IMR-90 (cell line): ENCODE results near the gene POLR3B. TPM values are rescaled to one million over a fixed set of nuclear protein-coding genes. Genes with fewer than 3 reads are reported as not detected.
"Not testable (repeated sequence)": the region's sequence is repeated elsewhere in the genome, so short reads cannot be mapped to it uniquely, and the experiment has no call there.

Source experiments
- ATAC-seq: fragments of 200-7000 bp; cut with Tn5 transposase; 2 replicates; pipeline ENCODE4 v1.9.1; 2020; ENCODE audit warnings: low read depth, mild to moderate bottlenecking, moderate library complexity
- BruUV-seq: library from RNA; stranded (reverse); fragments of 400-500 nt; replicated peaks from 2 replicates; lab custom pipeline; 2021; lab: Mats Ljungman, UMichigan
- CTCF ChIA-PET: fragments of 300-600 bp; formaldehyde crosslinking; extraction: SDS; loops from one replicate; lab custom pipeline; 2021; ENCODE audit warnings: antibody characterized with exemption; lab: Yijun Ruan, JAX
- POLR2A ChIA-PET: fragments of 300-600 bp; sonication (Branson Sonifier 250); formaldehyde crosslinking; loops from one replicate; lab custom pipeline; 2022; ENCODE audit warnings: antibody characterized with exemption; ENCODE audit not compliant: unreplicated experiment; lab: Charles Lee
- DNase-seq: peaks from one replicate; pipeline ENCODE4 v3.0.0; 2013
- H2AFZ ChIP-seq: replicated peaks from 2 replicates; pipeline ENCODE3; 2013; ENCODE audit warnings: low read length, mild to moderate bottlenecking; ENCODE audit not compliant: poor library complexity
- H2AK5ac ChIP-seq: 2 replicates; pipeline ENCODE4 v1.6.1; 2013; ENCODE audit warnings: low read depth, low read length, inconsistent platforms
- H2AK9ac ChIP-seq: replicated peaks from 2 replicates; pipeline ENCODE3; 2013; ENCODE audit warnings: mild to moderate bottlenecking, low read depth, low read length, moderate library complexity; ENCODE audit not compliant: poor library complexity
- H2BK120ac ChIP-seq: 2 replicates; pipeline ENCODE4 v1.6.1; 2013; ENCODE audit warnings: low read depth, low read length, inconsistent platforms
- H2BK15ac ChIP-seq: 3 replicates; pipeline ENCODE4 v1.6.1; 2013; ENCODE audit warnings: low read depth, low read length, inconsistent platforms
- H2BK20ac ChIP-seq: 2 replicates; pipeline ENCODE4 v1.6.1; 2013; ENCODE audit warnings: low read depth, mild to moderate bottlenecking, inconsistent platforms, low read length, moderate library complexity
- H2BK5ac ChIP-seq: 2 replicates; pipeline ENCODE4 v1.6.1; 2013; ENCODE audit warnings: mild to moderate bottlenecking, low read depth, low read length, inconsistent platforms; ENCODE audit not compliant: poor library complexity, severe bottlenecking
- H3K14ac ChIP-seq: replicated peaks from 2 replicates; pipeline ENCODE4 v1.6.1; 2013; ENCODE audit warnings: low read depth, low read length, inconsistent platforms
- H3K18ac ChIP-seq: 2 replicates; pipeline ENCODE4 v1.6.1; 2013; ENCODE audit warnings: low read depth, low read length, control low read depth
- H3K23ac ChIP-seq: 2 replicates; pipeline ENCODE4 v1.6.1; 2013; ENCODE audit warnings: low read depth, low read length, inconsistent platforms
- H3K27ac ChIP-seq: 2 replicates; pipeline ENCODE4 v1.5.1; 2013; ENCODE audit warnings: mild to moderate bottlenecking, control low read depth, low read length; ENCODE audit not compliant: insufficient read depth
- H3K27me3 ChIP-seq: 2 replicates; pipeline ENCODE4 v1.6.1; 2013; ENCODE audit warnings: low read length; ENCODE audit not compliant: control insufficient read depth, insufficient read depth
- H3K36me3 ChIP-seq: 2 replicates; pipeline ENCODE4 v1.6.1; 2013; ENCODE audit warnings: low read length, mixed read lengths; ENCODE audit not compliant: control insufficient read depth, insufficient read depth
- H3K4ac ChIP-seq: 2 replicates; pipeline ENCODE4 v1.6.1; 2013; ENCODE audit warnings: low read depth, low read length, inconsistent platforms
- H3K4me1 ChIP-seq: 2 replicates; pipeline ENCODE4 v1.6.1; 2013; ENCODE audit warnings: low read length, mixed read lengths; ENCODE audit not compliant: control insufficient read depth, insufficient read depth
- H3K4me2 ChIP-seq: 2 replicates; pipeline ENCODE4 v1.6.1; 2013; ENCODE audit warnings: low read depth, mild to moderate bottlenecking, control low read depth, low read length, moderate library complexity
- H3K4me3 ChIP-seq: 2 replicates; pipeline ENCODE4 v1.5.1; 2013; ENCODE audit warnings: low read depth, mild to moderate bottlenecking, control low read depth, low read length, moderate library complexity; ENCODE audit not compliant: insufficient read depth
- H3K56ac ChIP-seq: 2 replicates; pipeline ENCODE4 v1.6.1; 2013; ENCODE audit warnings: low read length, inconsistent platforms; ENCODE audit not compliant: insufficient read depth; ENCODE audit errors: extremely low read depth
- H3K79me1 ChIP-seq, 2 experiments: 2 replicates each; pipeline ENCODE4 v1.6.1; 2013; ENCODE audit warnings: low read length in 2 of 2, inconsistent platforms in 1 of 2, low read depth in 1 of 2
- H3K9ac ChIP-seq: 2 replicates; pipeline ENCODE4 v1.6.1; 2013; ENCODE audit warnings: low read depth, low read length, control low read depth
- H3K9me1 ChIP-seq: 2 replicates; pipeline ENCODE4 v1.6.1; 2013; ENCODE audit warnings: low read length, inconsistent platforms; ENCODE audit not compliant: insufficient read depth
- H3K9me3 ChIP-seq: 2 replicates; pipeline ENCODE4 v1.6.1; 2013; ENCODE audit warnings: low read length; ENCODE audit not compliant: control insufficient read depth, insufficient read depth
- H4K20me1 ChIP-seq: 2 replicates; pipeline ENCODE4 v1.6.1; 2013; ENCODE audit warnings: low read length, inconsistent platforms; ENCODE audit not compliant: insufficient read depth
- H4K5ac ChIP-seq: 2 replicates; pipeline ENCODE4 v1.6.1; 2013; ENCODE audit warnings: mild to moderate bottlenecking, low read depth, low read length, control low read depth
- H4K8ac ChIP-seq, 2 experiments: 2 replicates each; pipeline ENCODE4 v1.6.1; 2013; ENCODE audit warnings: low read depth in 2 of 2, low read length in 2 of 2, control low read depth in 1 of 2, inconsistent platforms in 1 of 2
- H4K91ac ChIP-seq: 2 replicates; pipeline ENCODE4 v1.6.1; 2013; ENCODE audit warnings: low read depth, low read length, inconsistent platforms; ENCODE audit not compliant: insufficient read depth
- WGBS, 2 experiments: methylation state at CpG; one replicate each; pipeline versions ENCODE4 v1.1.5 to v1.1.7; 2013; ENCODE audit warnings: missing lambda C conversion rate in 2 of 2; ENCODE audit not compliant: insufficient read length in 1 of 2; ENCODE audit errors: extremely low coverage in 2 of 2; 5-methylcytosine and 5-hydroxymethylcytosine counted together
- dilution Hi-C: fragments of 300-500 bp; cut with HindIII; formaldehyde crosslinking; loops from one replicate; pipeline ENCODE4 v1.14.3; 2018; ENCODE audit warnings: low sequenced_read_pairs; ENCODE audit not compliant: unreplicated experiment
- in situ Hi-C: fragments of 300-500 bp; cut with MboI; formaldehyde crosslinking; loops from 3 replicates; pipeline ENCODE4 v1.14.3; 2019; ENCODE audit warnings: low sequenced_read_pairs, inconsistent platforms, mixed read lengths
- intact Hi-C: fragments of 100-400 bp; cut with micrococcal nuclease; formaldehyde crosslinking; loops from 2 replicates; pipeline ENCODE4 v1.10.0; 2022
- polyA plus RNA-seq, 3 experiments: library from polyadenylated mRNA; depleted of rRNA; stranded (reverse); fragments of >200 nt; gene quantifications; 2 replicates each; pipeline ENCODE4 v1.2.3, GENCODE V29; 2012; ENCODE audit warnings: low replicate concordance in 1 of 3
- total RNA-seq: library from RNA; depleted of rRNA; stranded (reverse); fragments of >200 nt; gene quantifications from 2 replicates; pipeline ENCODE4 v1.2.3, GENCODE V29; 2012

POLR3B gene
- total and polyA plus RNA-seq, 2 of the 4 experiments (the other 2 are of a cell fraction), result 6.9 to 15.4 TPM

- POLR2A ChIA-PET, result not testable (repeated sequence)
These were observed 44.1 kb upstream of the POLR3B start for GRCh38 chr12:106313413-106313812.

More at GRCh38 chr12:106313413-106313812, 44.1 kb upstream of the POLR3B start:
- H3K9ac ChIP-seq, H2AFZ ChIP-seq, H3K27ac ChIP-seq, H3K4ac ChIP-seq, ATAC-seq, H3K18ac ChIP-seq, H4K5ac ChIP-seq, dilution Hi-C loops, H3K23ac ChIP-seq, in situ Hi-C loops, CTCF ChIA-PET, H2BK120ac ChIP-seq, H3K14ac ChIP-seq, H2BK5ac ChIP-seq, H2AK5ac ChIP-seq, H3K4me3 ChIP-seq, H3K27me3 ChIP-seq, H2AK9ac ChIP-seq, H4K8ac ChIP-seq, intact Hi-C loops, H4K20me1 ChIP-seq, H3K9me3 ChIP-seq, H2BK20ac ChIP-seq, H4K91ac ChIP-seq, BruUV-seq, H2BK15ac ChIP-seq, DNase-seq, H3K56ac ChIP-seq, H3K4me2 ChIP-seq: not testable (repeated sequence)
- H3K36me3 ChIP-seq, result peaks cover 12% of the 10 kb centered on the region
- no CpG with 5 or more reads among the region's 4 CpGs for WGBS, 2 experiments
- peaks cover 4 to 13% of the 10 kb centered on the region in 2 experiments; a peak in 2 of 4 replicates for H3K79me1 ChIP-seq
- H3K4me1 ChIP-seq, result peaks cover 11% of the 10 kb centered on the region
- peaks cover 21% of the 10 kb centered on the region for H3K9me1 ChIP-seq
